ENCODE measurements around the gene STAG1.

GRCh38 chr3:136708333-136708985 lies 43.7 kb downstream of the STAG1 start:
- no peak for TF ChIP-seq CTCF (IDR thresholded peaks at IDR 0.05)
- no peak for TF ChIP-seq ZFX (IDR thresholded peaks at IDR 0.05; ENCODE audit: borderline replicate concordance)

Measured in 22Rv1 (cell line).